B cell (primary cell): ENCODE data around the gene NOXA1.

Experiments
- CTCF ChIP-seq: fragments of 200-600 bp; IDR thresholded peaks from one replicate; pipeline ENCODE4 v1.8.0; 2022; ENCODE audit warnings: antibody characterized with exemption, mild to moderate bottlenecking
- EZH2 ChIP-seq: IDR thresholded peaks from 2 replicates; pipeline ENCODE4 v1.6.1; 2012; ENCODE audit warnings: borderline replicate concordance, low read depth, mild to moderate bottlenecking, moderate library complexity, low read length; ENCODE audit not compliant: insufficient read depth, poor library complexity, severe bottlenecking

GRCh38 chr9:137380606-137381005 lies 42.6 kb upstream of the NOXA1 start:
- TF ChIP-seq EZH2 (no peak), CTCF (no peak)
